NOMO-1 (cell line): ENCODE results near the gene THEMIS2.
"Not testable (repeated sequence)": the region's sequence is repeated elsewhere in the genome, so short reads cannot be mapped to it uniquely, and the experiment has no call there.

Experiments
- DNase-seq, 2 experiments: peaks; one replicate each; lab custom pipeline; 2025; ENCODE audit not compliant: unreplicated experiment in 2 of 2; lab: John Stamatoyannopoulos, UW

THEMIS2 gene

DNA sequence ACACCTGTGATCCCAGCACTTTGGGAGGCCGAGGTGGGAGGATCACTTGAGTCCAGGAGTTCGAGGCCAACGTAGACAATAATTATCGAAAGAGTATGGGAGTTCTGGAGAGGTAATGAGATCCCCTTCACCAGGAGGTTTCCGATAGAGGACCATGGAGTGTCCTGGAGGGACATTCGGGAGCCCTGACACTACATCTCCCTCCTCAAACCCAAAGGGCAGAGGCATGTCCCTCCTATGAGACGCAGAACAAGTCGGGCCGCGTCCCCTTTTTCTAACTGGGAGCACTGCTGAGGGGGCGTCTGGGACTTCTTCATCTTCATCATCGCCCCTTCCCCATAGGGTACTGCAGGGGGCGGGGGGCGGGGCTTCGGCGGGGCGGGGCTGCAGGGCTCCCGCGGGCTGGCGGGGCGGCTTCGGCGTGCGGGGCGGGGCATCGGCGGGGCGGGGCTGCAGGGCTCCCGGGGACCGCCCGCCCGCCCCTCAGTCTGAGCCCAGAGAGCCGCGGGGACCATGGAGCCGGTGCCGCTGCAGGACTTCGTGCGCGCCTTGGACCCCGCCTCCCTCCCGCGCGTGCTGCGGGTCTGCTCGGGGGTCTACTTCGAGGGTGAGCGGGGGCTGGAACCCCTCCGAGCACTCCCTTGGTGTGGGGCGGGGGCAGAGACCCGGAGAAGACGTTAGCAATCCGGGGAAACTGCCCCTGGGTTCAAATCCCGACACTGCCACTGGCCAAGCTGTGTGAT is at the start of gene THEMIS2:
Gene THEMIS2 (plus strand): TSS at position 486 of the 743 bp plus-strand sequence. CDS start 28 bp downstream, at position 514.
- peak; percentile 29 to 60 for DNase-seq

DNA sequence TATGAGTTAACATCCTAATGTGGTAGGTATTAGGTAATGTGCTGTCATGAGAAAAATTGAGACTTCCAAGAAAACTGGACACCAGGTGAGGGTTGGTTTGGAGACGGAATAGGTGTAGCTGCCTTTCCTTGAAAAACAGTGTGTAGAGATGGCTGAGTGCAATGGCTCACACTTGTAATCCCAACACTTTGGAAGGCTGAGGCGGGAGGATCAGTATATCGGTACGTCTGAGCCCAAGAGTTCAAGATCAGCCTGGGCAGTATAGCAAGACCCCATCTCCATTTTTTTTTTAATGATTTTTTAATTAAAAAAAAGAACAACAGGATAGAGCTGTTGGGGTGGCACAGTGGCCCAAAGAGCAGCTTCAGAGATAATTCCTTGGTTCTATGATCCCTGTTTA is 48.6 kb upstream of the THEMIS2 start:
- no peak for DNase-seq

DNA sequence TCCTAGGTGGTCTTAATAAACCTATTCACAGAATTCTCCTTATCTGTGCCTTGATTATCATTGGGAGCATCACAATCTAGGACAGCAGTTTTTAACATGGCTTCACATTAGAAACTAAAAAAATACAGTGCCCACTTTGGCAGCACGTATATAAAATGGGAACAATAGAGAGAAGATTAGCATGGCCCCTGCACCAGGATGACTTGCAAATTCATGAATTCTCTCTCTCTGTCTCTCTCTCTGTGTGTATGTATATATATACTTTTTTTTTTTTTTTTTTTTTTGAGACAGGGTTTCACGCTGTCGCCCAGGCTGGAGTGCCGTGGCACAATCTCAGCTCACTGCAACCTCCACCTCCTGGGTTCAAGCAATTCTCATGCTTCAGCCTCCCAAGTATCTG is 47.9 kb upstream of the THEMIS2 start:
- no peak for DNase-seq

DNA sequence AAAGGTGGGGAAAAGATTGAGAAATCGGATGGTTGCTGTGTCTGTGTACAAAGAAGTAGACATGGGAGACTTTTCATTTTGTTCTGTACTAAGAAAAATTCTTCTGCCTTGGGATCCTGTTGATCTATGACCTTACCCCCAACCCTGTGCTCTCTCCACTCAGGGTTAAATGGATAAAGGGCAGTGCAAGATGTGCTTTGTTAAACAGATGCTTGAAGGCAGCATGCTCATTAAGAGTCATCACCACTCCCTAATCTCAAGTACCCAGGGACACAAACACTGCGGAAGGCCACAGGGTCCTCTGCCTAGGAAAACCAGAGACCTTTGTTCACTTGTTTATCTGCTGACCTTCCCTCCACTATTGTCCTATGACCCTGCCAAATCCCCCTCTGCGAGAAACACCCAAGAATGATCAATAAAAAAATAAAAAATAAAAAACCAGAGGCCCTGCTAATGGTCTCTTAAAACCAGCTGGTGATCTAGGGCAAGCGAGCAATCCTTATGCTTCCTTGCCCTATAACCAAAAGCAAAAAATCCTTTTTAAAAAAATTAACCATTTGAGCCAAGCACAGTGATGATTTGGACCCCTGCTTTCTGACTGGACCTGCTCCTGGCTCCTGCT is 42.9 kb upstream of the THEMIS2 start:
- not testable (repeated sequence) for DNase-seq

DNA sequence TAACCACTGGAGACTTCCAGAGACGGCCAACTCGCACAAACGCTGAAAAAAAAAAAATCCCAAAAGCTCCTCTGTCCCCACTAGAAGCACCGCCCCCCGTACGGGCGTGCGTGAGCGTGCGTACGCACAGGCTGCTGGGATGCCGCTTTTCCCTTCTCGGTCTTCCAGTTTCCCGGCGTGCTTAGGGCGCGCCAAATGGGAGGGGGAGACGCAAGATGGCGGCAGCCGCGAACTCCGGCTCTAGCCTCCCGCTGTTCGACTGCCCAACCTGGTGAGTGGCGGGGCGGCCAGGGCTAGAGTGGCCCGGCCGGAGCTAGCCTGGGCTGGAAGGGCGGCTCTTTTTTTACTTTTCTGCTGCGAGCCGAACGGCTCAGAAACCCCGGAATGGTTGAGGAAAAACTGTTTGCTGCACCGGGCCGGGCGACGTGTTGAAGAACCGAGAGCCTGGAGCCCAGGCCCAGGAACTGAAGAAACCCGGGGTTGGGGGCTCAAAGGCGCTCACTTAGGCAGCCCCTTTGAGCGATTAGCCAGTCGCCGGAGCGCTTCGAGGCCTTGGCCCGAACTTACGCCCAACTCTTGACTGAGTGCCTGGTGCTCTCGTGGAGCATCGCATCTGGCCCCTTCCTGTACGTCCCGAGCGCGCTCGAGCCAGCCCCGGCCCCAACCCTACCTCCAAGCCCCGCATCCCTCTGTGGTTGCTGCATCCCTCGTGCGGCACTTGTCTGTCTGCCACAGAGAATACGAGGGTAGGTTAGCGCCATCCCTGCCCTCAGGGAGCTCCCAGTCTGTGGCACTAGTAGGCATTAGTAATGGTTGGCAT is 41.5 kb upstream of the THEMIS2 start, which contains the start of gene PPP1R8:
Gene PPP1R8 (plus strand): TSS at position 162 of the 820 bp plus-strand sequence. CDS start 54 bp downstream, at position 216.
- peak; percentile 93 to 96 for DNase-seq

DNA sequence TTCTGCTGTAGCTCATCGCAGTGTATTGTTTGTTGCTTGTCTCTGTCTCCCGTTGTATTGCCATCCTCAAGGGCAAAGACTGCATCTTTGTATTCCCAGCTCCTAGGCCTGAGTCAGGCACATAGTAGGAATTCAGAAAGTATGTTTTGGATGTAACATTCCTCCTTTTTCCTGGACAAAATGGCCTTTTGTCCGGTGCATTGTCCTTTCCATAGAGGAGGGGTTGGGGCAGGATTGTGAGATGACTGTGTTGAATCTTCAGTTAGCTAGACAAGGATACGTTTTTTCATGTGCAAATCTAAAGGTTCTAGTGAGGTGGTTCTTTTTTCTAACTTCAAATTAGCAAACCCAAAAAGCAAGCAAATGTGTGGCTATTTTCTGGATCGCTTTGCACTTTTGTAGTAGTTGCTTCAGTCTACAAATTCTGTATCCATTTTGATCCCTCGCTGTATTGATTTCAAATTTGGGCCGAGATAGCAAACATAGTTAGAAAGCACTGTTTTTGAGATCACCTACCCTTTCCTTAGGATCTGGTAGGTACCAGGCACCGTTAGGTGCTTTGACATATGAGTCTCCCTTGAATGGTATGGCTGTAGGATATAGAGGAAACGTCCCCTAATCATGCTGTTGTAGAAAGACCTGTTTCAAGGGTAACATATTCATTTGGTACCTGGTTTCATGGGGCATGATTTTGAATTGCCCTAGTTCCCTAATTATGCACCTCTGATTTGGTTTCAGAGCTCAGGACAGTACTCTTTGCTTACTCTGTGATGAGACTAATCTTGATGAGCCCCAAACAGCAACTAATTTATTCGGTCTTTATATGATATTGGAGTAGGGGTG is 40.6 kb upstream of the THEMIS2 start:
- DNase-seq: no peak

DNA sequence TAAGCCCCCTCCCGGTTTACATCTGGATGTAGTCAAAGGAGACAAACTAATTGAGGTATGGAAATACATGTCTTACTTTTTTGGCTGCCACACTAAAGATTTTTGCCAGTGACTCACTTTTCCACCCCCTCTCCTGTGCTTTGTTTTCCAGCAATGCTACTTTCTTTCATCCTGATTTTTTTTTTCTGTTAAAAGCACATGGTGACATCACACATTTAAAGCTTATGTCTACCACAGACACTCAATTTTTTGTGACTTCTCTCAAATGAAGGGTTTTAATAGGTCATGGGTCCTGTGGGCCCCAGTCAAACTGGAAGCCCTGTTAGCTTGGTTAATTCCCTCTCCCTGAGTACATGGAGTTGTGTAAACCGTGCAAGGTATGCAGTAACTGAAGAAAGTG is 39.6 kb upstream of the THEMIS2 start:
- no peak for DNase-seq

DNA sequence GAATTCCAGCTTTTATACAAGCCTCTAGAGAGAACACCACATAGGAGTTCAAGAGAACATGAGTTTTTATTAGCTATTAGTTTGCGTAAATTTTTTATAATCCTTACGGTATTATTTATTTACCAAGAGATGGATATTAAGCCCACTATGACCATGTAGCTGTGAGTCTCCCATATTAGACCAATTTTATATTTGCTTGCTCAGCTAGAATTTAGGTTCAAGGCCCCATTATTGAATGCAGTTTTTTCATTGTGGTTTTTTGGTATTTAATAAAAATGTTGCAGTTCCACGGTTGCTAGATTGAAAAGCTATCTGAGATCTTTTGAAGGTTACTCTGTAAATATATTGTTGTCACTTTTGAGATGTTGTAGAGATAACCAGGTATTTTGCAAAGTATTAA is 38.9 kb upstream of the THEMIS2 start:
- no peak for DNase-seq

DNA sequence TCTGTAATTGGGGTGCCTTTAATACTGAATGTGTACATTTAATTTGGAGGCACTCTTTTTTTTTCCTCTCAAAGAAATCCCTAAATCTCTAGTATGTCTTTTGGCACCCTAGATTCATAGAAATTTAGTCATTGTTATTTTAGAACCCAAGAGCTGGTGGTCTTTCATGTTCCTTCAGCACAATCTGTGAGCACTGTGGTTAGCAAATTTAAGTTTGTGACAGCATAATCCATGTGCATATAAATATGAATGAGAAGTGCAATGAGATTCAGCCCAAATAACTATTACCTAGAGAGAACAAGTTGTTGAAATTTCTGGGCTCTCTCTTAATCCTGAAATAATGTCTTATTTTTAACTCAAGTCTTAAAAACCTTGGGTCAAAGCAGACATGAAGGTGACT is 37.3 kb upstream of the THEMIS2 start:
- no peak for DNase-seq

DNA sequence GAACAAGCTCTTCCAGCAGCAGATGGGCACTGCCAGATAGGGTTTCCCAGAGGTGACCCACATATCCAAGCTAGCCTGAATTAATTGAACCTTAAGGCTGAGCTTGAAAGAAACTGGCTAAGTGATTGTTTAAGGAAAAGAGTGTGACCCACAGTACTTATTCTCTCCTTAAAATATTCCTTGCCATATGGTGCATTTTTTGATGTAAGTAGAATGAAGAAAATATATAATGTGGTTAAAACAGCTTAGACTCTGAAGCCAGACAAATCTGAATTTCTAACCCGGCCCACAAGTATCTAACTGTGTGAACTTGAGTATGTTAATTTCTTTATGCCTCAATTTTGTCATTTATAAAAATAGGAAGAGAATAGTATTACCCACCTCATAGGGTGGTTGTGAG is 36.8 kb upstream of the THEMIS2 start:
- no peak for DNase-seq

DNA sequence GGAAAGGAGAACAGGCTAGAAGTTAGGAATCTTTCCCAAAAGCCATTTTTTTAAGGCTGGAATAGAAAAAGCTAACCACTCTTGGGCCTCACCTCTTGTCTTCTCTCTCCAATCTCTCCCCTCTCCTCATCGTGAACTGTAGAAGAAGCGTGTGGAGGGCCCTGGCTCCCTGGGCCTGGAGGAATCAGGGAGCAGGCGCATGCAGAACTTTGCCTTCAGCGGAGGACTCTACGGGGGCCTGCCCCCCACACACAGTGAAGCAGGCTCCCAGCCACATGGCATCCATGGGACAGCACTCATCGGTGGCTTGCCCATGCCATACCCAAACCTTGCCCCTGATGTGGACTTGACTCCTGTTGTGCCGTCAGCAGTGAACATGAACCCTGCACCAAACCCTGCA is 22.4 kb upstream of the THEMIS2 start:
- no peak for DNase-seq

DNA sequence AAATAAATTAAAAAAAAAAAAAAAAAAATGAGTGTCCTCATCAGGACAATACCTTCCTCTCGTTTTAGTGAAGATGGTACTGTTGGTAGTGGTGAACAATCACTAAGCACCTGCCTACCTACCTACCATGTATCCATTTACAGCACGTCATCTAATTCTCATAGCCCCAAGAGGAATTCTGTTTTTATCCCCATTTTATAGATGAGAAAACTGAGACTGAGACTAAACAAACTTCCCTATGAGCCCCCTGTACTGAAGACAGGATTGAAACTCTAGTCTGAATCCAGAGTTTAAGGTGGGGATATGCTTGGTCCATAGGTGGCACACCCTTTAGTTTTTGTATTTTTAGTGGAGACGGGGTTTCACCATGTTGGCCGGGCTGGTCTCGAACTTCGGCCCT is 17.3 kb upstream of the THEMIS2 start:
- DNase-seq: no peak

DNA sequence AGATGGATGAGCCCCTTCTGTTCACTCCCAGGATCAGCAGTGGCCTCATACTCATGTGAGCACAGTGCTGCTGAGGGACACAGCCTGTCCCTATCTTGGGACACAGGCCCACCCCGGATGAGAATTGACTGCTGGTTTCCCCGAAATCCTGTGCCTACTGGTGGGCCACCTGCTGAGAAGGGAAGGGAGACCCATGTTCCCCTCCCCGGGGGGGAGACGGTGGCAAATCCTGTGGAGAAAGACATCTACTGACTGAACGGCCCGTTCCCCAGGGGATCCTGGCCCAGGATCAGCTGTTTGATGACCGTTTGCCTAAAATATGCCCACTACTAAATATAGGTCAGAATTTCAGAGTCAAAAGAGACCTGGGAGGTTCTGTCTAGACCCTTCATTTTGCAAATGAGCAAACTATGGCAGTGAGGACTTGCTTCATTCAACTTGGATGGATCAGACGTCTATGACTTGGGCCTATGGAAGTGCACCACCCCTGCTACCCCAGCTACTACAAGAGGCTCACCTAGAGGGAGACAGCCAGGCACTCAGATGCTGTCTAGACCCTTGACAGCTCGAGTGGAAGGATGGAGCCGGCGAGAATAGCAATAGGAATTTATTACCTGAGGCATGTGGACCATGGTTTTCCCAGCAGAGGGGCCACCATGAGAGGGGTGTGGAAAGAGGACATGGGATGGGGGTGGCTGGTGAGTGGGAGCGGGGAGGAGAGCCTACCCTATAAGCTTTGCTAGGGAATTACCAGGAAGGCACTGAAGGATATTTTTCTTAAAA is 15.6 kb upstream of the THEMIS2 start:
- no peak for DNase-seq

DNA sequence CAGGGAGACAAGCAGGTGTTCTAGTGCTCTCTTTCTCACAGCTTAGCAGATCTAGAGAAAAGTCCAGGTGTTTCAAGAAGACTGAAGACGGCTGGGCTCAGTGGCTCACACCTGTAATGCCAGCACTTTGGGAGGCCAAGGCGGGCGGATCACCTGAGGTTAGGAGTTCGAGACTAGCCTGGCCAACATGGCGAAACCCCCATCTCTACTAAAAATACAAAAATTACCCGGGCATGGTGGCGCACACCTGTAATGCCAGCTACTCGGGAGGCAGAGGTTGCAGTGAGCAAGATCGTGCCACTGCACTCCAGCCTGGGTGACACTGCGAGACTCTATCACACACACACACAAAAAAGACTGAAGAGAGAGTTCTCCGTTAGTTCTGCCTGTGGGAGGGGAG is 14.8 kb upstream of the THEMIS2 start:
- not testable (repeated sequence) for DNase-seq

DNA sequence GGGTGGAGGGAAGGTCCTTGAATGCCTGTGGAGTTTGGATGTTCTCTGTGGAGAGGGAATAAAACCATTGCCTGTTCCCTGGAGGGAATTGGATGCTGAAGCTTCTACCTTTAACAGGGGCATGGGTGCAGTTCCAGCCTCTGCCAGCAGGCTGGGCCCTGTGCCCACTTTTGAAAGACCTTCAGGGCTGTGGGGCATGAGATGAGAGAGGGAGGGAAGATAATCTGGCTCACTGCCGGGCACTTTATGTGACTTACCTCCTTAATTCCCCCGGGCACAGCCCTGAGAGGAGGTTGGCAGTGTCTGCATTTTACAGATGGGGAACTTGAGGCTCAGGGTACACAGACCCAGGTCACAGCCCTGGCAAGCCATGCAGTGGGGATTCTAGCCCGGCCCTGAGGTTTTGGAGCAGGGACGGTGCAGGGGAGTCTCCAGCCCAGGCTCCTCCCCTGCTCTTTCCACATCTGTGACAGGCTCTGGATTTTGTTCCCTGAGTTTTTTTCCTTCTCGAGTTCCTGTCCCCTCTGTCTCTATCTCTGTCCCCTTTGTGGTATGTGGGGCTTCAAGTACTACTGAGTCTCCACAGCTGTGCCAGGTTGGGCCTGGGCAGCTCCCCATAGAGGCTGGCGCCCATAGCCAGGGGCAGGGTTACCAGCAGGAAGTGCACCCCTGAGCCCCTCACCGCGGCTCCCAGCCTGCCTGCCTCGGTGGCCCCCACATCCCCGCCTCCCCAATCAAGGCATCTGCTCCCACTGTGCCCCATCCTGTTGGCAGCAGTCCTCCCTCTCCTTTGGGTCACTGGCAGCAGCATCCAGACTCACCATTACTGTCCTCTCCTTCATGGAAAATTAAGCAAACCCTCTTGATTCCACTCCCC is 14.0 kb upstream of the THEMIS2 start:
- DNase-seq: peak; percentile 69 to 70

DNA sequence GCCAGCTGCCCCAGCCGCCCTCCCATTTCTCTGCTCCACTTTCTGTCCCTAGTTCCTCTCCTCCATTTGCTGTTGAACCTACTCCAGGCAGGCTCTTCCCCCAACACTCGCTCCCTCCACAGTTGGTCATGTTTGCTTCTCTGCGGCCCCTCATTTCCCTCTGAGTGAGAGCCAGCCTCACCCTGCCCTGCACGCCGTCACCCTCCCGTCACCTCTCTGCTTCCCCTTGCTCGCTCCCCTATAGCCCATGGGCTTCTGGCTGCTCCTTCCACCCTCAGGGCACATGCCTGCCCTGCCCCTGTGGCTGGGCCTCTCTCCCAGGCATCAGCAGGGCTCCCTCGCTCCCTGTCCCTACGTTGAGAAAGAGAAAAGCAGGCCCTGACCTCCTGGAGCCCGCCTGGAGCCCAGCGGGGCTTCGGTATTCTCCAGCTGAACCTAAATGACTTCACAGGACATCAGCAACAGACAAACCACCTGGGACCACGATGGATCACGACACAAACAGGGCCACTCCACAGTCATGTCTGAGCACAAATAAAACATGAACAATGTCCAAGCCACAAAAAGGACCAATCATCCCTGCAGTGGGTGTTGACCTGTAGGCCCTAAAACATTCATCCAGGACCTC is 13.3 kb upstream of the THEMIS2 start:
- DNase-seq: no peak

DNA sequence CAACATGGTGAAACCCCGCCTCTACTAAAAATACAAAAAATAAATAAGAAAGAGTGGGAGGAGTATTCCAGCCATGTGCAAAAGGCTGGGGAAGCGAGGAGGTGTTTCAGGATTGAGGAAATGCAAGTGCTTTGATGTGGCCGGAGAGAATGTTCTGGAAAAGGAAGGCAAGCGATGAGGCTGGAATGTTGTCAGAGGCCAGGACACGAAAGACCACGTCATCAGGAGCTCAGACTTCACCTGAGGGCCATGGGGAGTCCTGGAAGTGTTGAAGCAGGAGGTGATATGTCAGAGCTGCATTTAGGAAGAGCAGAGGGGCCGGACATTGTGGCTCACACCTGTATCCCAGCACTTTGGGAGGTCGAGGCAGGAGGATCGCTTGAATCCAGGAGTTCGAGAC is 10.9 kb upstream of the THEMIS2 start:
- no peak for DNase-seq

DNA sequence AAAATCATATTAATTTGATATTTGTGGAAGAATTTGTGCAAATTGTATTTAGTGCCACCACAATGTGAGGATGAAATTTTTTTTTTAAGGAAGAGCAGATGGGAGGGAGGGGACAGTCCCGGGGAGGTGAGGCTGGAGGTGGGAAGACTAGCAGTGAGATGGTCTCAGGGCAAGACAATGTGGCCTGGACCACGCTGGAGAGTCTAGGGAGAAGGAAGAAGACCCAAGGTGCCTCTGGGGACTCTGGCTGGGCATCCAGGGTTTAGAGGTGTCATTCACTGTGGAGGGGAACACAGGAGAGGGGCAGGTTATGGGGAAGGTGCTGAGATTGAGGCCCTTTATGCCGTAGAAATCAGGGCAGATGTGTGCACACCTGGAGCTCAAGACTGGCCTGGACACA is 10.3 kb upstream of the THEMIS2 start:
- no peak for DNase-seq
